ENCODE data around the gene LRIT3.

DNA sequence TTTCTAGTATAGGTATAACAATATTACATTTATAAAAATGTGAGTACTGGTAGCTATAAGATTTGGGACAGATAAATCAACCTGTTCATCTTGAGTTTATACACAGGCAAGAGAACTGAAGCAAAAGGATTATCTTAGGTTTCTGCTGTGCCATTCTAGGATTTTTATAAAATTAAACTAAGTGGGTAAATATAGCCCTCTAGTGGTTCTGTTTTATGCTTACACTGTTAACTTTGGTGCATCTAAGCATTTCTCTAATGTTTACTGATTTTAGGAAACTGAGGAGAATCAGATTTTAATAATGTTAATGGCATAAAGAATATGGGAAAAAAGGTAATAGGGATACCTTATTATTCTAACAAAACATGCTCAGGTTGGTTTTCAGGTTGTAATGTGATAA, 21.2 kb upstream of the LRIT3 start:
- TF ChIP-seq POLR2A (IDR thresholded peaks at IDR 0.05; ENCODE audit: low read depth, low read length) (no peak), EZH2 (IDR thresholded peaks at IDR 0.05; ENCODE audit: borderline replicate concordance, low read depth, low read length, severe bottlenecking) (no peak), POLR2AphosphoS5 (IDR thresholded peaks at IDR 0.05; ENCODE audit: insufficient read depth, low read depth, low read length) (no peak), GATA2 (IDR thresholded peaks at IDR 0.05; ENCODE audit: insufficient read depth, insufficient read length, low read depth, low read length) (no peak), FOS (IDR thresholded peaks at IDR 0.05; ENCODE audit: borderline replicate concordance, insufficient read depth, low read length) (no peak), MYC (IDR thresholded peaks at IDR 0.05; ENCODE audit: low read depth, low read length) (no peak)
- TF ChIP-seq, protein P1, sequence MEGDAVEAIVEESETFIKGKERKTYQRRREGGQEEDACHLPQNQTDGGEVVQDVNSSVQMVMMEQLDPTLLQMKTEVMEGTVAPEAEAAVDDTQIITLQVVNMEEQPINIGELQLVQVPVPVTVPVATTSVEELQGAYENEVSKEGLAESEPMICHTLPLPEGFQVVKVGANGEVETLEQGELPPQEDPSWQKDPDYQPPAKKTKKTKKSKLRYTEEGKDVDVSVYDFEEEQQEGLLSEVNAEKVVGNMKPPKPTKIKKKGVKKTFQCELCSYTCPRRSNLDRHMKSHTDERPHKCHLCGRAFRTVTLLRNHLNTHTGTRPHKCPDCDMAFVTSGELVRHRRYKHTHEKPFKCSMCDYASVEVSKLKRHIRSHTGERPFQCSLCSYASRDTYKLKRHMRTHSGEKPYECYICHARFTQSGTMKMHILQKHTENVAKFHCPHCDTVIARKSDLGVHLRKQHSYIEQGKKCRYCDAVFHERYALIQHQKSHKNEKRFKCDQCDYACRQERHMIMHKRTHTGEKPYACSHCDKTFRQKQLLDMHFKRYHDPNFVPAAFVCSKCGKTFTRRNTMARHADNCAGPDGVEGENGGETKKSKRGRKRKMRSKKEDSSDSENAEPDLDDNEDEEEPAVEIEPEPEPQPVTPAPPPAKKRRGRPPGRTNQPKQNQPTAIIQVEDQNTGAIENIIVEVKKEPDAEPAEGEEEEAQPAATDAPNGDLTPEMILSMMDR (IDR thresholded peaks at IDR 0.05; ENCODE audit: extremely low read depth in 1 of 2, insufficient read depth in 1 of 2, low read depth in 1 of 2, low read length in 2 of 2), result peak; percentile 14 to 28
- TF ChIP-seq, protein P2, sequence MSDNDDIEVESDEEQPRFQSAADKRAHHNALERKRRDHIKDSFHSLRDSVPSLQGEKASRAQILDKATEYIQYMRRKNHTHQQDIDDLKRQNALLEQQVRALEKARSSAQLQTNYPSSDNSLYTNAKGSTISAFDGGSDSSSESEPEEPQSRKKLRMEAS (IDR thresholded peaks at IDR 0.05; ENCODE audit: insufficient read depth, insufficient read length), result no peak
